AG04449 (cell line): ENCODE results near the gene HTR5A.

ENCODE experiments used
- CTCF ChIA-PET: fragments of 350-600 bp; formaldehyde crosslinking; extraction: SDS; loops from one replicate; lab custom pipeline; 2021; ENCODE audit warnings: antibody characterized with exemption; lab: Yijun Ruan, JAX
- POLR2A ChIA-PET: fragments of 400-600, 350-600 bp; formaldehyde crosslinking; extraction: SDS; loops from one replicate; lab custom pipeline; 2020; ENCODE audit warnings: antibody characterized with exemption, inconsistent platforms; lab: Yijun Ruan, JAX
- DNase-seq: peaks from one replicate; pipeline ENCODE4 v3.0.0-alpha.2; 2010; ENCODE audit warnings: low read depth, low spot score
- H3K4me3 ChIP-seq: 2 replicates; pipeline ENCODE4 v1.5.1; 2011; ENCODE audit warnings: low read depth, mild to moderate bottlenecking, control low read depth, low read length
- CTCF ChIP-seq: IDR thresholded peaks from one replicate; pipeline ENCODE4 v1.5.1; 2011; ENCODE audit warnings: mild to moderate bottlenecking, moderate library complexity, low read length, control low read depth, inconsistent platforms; ENCODE audit not compliant: insufficient read depth; ENCODE audit errors: missing control alignments

Gene HTR5A

GRCh38 chr7:155122831-155123230 lies 52.7 kb downstream of the HTR5A start:
- CTCF ChIA-PET: interaction anchor here (0.8 kb wide), 1 partner anchor 23 kb away, joined by 3 read pairs; no protein-coding TSS in a partner anchor
- no peak overlapping the region for H3K4me3 ChIP-seq
- POLR2A ChIA-PET: no interaction called here
- DNase-seq: no peak
- TF ChIP-seq CTCF: no peak

GRCh38 chr7:155123413-155123812 lies 53.3 kb downstream of the HTR5A start:
- ChIA-PET POLR2A (no interaction called here), CTCF (interaction anchor here (0.7 kb wide), 1 partner anchor 20 kb away, joined by 3 read pairs; no protein-coding TSS in a partner anchor)
- DNase-seq: no peak

GRCh38 chr7:155124706-155125105 lies 54.6 kb downstream of the HTR5A start:
- H3K4me3 ChIP-seq: no peak overlapping the region
- TF ChIP-seq CTCF: no peak
- ChIA-PET POLR2A (no interaction called here), CTCF (no interaction called here)
- no peak for DNase-seq

More at GRCh38 chr7:155123413-155123812, 53.3 kb downstream of the HTR5A start:
- no peak overlapping the region for H3K4me3 ChIP-seq
- TF ChIP-seq CTCF: no peak

GRCh38 chr7:155129186-155129585 lies 59.1 kb downstream of the HTR5A start:
- ChIA-PET POLR2A (no interaction called here), CTCF (interaction anchor here (0.8 kb wide), 1 partner anchor 216 kb away, joined by 3 read pairs; no protein-coding TSS in a partner anchor)
- DNase-seq: no peak
- H3K4me3 ChIP-seq: no peak overlapping the region
- no peak for TF ChIP-seq CTCF

GRCh38 chr7:155129789-155130188 lies 59.7 kb downstream of the HTR5A start:
- POLR2A ChIA-PET: no interaction called here
- CTCF ChIA-PET: interaction anchor here (0.8 kb wide), 1 partner anchor 215 kb away, joined by 3 read pairs; no protein-coding TSS in a partner anchor

GRCh38 chr7:155130493-155130892 lies 60.4 kb downstream of the HTR5A start:
- POLR2A ChIA-PET: no interaction called here

More at GRCh38 chr7:155129789-155130188, 59.7 kb downstream of the HTR5A start:
- H3K4me3 ChIP-seq: no peak overlapping the region
- no peak for DNase-seq
- no peak for TF ChIP-seq CTCF

More at GRCh38 chr7:155130493-155130892, 60.4 kb downstream of the HTR5A start:
- H3K4me3 ChIP-seq: no peak overlapping the region
- CTCF ChIA-PET: no interaction called here
- no peak for DNase-seq
- TF ChIP-seq CTCF: no peak
